GM21528 (cell line): ENCODE results near the gene AK2.
"Not testable (repeated sequence)": the region's sequence is repeated elsewhere in the genome, so short reads cannot be mapped to it uniquely, and the experiment has no call there.

Source experiments
- ATAC-seq: cut with Tn5 transposase; IDR thresholded peaks from one replicate; pipeline ENCODE4 v1.9.1; 2021; ENCODE audit warnings: mild to moderate bottlenecking, moderate library complexity; ENCODE audit not compliant: unreplicated experiment, low FRiP score

AK2 gene

GRCh38 chr1:33003657-33004056 lies 33.0 kb downstream of the AK2 start:
- no peak for ATAC-seq

DNA sequence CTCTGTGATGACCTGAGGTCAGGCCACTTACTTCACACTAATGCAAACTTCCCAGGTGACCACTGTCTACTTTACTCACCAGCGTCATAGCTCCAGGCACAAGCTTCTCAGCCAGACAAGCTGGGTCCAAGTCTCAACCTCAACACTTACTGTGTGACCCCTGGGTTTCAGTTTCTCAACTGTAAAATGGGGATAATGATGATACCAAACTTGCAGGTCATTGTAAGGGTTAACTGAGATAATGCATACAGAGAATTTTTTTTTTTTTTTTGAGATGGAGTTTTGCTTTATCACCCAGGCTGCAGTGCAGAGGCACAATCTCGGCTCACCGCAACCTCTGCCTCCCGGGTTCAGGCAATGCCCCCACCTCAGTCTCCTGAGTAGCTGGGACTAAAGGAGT lies 34.7 kb downstream of the AK2 start:
- ATAC-seq, result no peak

GRCh38 chr1:33001282-33001681 lies 35.4 kb downstream of the AK2 start:
- no peak for ATAC-seq

- ATAC-seq, result no peak
Observed at GRCh38 chr1:33000427-33001026, 36.2 kb downstream of the AK2 start.

DNA sequence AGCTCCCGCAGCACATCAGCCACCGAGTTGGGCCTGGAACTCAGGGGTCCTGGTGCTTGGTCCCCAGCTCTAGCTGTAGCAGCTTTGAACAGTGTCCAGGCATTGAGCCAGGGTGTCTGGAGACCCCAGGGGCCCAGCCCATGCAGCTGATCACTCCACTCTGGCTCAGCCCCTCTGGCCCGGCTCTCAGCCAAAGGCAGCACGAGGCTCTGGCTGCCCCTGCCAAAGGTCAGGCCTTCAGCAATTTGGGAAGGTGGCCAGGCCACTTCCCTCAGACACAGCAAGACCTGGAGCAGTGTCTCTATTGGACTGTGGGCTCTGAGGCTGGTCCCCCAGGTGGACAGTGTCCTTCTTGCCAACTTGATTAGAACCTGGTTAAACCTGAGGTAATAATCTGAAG lies 37.7 kb downstream of the AK2 start:
- no peak for ATAC-seq

DNA sequence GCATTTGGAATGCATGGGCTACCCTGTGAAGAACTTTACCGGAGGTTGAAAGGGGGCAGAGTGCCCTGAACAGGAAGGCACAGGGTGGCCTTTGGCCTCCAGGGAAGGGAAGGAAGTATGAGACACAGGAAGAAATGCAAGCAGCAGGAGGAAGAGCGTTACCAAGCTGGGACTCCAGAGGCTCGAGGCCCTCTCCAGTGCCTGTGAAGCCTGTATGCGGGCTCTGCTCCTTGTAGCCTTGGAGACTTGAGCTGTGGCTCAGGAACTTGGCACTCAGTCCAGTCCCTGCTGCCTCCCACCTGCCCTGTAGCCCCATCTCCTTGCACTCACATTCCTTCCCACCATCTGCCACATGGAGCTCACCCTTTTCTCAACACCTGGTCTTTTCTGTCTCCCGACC lies 38.6 kb downstream of the AK2 start:
- ATAC-seq, result no peak

DNA sequence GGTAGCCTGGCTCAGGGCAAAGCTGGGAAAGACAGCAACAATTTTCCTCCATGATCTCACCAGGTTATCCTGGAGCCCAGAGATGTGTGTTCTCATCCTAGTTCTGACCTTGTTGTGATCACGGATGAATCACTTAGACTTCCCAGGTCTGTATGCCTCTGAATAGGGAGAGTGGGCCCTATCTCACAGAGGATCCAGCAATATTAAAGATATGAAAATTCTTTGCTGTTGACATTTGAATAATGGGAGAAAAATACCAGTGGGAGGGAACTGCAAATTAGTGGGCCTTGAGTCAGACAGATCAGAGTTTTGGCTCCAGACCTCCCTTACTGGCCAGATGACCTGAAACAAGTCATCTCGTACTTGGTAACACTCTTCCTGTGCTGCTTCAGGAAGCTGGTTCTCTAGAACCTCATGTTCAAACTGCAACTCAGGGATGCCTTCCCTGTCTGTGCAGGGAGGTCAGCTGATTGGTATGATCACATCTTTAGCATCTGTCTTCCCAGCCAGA lies 39.2 kb downstream of the AK2 start:
- no peak for ATAC-seq

- ATAC-seq, result not testable (repeated sequence)
Observed at GRCh38 chr1:32993324-32993636, 43.4 kb downstream of the AK2 start.

GRCh38 chr1:32992489-32993323 lies 44.0 kb downstream of the AK2 start:
- ATAC-seq, result peak; percentile 88

GRCh38 chr1:32991819-32992488 lies 44.7 kb downstream of the AK2 start:
- peak; percentile 45 for ATAC-seq

- no peak for ATAC-seq
Observed at GRCh38 chr1:32991386-32991785, 45.3 kb downstream of the AK2 start.

DNA sequence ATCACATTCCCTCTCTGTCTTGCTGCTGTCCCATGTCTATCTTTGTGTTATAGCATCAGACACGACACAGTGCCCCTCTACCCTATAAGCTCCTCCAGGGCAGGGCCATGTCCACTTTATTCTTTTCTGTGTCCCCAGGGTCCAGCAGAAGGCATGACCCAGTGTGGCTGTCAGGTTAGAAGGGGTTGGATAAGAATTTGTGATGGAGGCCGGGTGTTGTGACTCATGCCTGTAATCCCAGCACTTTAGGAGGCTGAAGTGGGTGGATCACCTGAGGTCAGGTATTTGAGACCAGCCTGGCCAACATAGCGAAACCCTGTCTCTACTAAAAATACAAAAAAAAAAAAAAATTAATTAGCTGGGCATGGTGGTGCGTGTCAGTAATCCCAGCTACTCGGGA lies 45.8 kb downstream of the AK2 start:
- ATAC-seq, result no peak

DNA sequence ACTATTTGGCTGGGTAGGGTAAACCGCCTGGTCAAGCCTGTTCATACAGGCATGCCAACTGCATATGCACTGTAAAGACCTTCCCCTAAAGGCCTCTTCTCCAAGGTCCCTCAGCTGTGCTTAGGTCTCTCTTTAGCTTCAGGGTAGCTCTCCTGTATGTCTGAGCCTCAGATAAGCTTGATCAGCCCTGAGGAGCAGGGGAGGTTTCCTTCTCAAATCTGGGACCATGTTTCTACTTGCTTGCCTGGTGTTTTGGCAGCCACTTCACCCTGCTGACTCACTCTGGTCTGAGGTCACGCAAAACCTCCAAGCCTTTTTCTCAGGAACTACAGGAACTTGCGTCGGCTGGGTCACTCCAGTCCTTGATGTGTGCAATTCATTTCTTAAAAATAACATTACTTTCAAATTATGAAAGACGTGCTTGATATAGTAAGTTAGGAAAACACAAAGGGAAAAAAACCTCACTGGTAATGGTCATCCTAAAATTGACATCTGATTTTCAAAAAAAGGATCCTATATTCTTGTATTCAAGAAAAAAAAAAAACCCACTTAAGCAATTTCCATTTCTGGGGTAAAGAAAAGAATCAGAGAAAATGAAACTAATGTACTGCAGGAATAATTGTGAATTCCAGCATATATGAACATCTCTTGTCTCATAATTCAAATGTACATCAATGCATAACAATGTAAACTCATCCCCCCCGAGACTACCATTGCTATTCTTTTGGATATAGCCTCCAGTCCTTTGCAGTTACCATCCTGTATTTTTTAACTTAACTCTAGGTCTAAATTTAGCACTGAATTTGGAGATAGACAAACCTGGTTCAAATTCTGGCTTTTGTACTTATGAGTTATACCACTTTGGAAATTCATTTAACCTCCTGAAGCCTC lies 47.3 kb downstream of the AK2 start:
- no peak for ATAC-seq

GRCh38 chr1:32988665-32989064 lies 48.0 kb downstream of the AK2 start:
- ATAC-seq, result no peak

GRCh38 chr1:32985226-32985625 lies 51.5 kb downstream of the AK2 start:
- no peak for ATAC-seq

DNA sequence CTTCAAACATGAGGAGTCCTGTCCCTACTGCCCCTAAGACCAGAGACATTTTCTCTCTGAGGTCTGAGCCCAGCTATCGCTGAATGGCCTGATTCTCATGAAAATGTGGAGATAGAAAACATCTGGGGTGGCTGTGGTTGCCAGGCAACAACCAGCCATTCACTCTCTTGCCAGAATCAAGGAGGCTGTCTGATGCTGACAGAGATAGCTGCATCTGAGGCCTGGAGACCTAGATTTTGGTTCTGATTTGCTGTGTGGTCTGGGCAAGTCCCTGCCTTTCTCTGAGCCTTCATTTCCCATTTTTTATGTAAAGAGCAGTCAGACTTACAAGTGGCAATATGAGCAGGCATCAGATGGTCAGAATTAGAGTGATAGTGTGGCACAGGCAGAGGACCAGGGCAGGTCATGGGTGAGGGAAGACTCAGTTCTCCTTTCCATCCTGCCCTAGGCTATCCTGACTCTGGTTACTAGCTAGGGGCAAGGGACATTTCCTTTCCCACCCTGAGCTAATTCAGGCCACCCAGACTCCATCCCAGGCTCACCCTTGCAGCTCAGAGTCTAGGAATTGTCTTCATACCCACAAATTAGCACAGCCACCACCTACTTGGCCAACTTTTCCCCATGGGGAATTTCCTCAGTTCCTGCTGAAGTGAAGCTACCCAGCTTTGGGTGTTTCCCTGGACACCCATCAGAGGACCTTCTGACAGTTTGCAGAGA lies 52.1 kb downstream of the AK2 start:
- no peak for ATAC-seq

DNA sequence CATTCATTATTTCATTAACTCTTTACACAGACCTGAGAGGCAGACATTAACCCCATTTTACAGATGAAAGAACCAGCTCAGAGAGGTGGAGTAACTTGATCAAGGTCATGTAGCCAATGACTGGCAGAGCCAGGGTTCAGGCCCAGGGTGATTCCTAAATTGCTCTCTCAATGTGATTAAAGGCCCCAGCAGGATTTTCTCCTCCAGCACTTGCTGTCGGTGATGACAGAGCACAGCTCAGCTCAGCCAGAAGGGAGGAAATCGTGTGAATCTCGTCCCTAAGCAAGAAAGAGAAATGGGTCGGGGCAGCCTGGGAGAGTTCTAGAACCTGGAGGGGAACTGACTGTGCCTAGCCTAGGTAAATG lies 52.6 kb downstream of the AK2 start:
- no peak for ATAC-seq

DNA sequence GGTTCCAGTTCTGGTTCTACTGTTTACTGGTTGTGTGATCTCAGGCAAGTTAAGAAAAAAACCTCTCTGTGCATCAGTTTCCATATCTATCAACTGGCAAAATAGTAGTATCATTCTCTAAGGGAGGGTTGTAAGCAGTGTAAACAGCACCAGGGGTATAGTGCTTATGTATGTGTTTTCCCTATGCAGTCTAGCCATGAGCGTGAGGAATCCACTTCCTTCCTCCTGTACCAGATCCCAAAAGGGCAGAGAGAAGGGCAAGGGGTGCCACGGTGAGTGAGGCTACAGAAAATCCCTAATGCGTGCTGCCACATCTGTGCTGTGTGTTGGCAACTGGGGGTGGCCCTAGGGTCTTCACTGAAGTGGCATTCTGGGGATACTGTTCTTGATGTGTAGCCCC lies 53.7 kb downstream of the AK2 start:
- ATAC-seq, result no peak

- peak; percentile 87 for ATAC-seq
Observed at GRCh38 chr1:32981003-32981901, 55.4 kb downstream of the AK2 start.
